HL-60 (cell line): Measurements from ENCODE around the gene TMOD1.

Experiments used
- DNase-seq, 2 experiments: peaks; one replicate each; pipeline ENCODE4 v3.0.0-alpha.2; 2010 to 2020; ENCODE audit warnings: low read depth in 1 of 2, low spot score in 1 of 2
- H3K27ac ChIP-seq: fragments of 250-450 bp; sonication (Bioruptor Pico); replicated peaks from 2 replicates; pipeline ENCODE4 v1.5.1; 2020; ENCODE audit warnings: mild to moderate bottlenecking, moderate library complexity
- H3K27me3 ChIP-seq: fragments of 250-450 bp; sonication (Bioruptor Pico); 2 replicates; pipeline ENCODE4 v1.5.1; 2021; ENCODE audit warnings: mild to moderate bottlenecking, moderate library complexity; ENCODE audit not compliant: insufficient read depth, poor library complexity, severe bottlenecking
- H3K4me3 ChIP-seq: replicated peaks from 2 replicates; pipeline ENCODE4 v1.5.1; 2011; ENCODE audit warnings: mild to moderate bottlenecking, control low read depth, low read length; ENCODE audit not compliant: insufficient read depth
- GABPA ChIP-seq: IDR thresholded peaks from 2 replicates; pipeline ENCODE4 v1.6.1; 2012; ENCODE audit warnings: low read depth
- POLR2AphosphoS5 ChIP-seq: IDR thresholded peaks from 2 replicates; pipeline ENCODE4 v1.6.1; 2012; ENCODE audit warnings: low read depth
- SPI1 ChIP-seq: IDR thresholded peaks from 2 replicates; pipeline ENCODE4 v1.6.1; 2012; ENCODE audit warnings: low read depth, mild to moderate bottlenecking, borderline replicate concordance
- TF ChIP-seq, protein P1 (sequence below): IDR thresholded peaks from 2 replicates; pipeline ENCODE4 v1.6.1; 2012; ENCODE audit warnings: low read depth; ENCODE audit not compliant: insufficient replicate concordance
- TF ChIP-seq, protein P2 (sequence below): IDR thresholded peaks from one replicate; pipeline ENCODE4 v1.5.1; 2011; ENCODE audit warnings: low read length, control low read depth, inconsistent platforms; ENCODE audit not compliant: insufficient read depth

Gene TMOD1

DNA sequence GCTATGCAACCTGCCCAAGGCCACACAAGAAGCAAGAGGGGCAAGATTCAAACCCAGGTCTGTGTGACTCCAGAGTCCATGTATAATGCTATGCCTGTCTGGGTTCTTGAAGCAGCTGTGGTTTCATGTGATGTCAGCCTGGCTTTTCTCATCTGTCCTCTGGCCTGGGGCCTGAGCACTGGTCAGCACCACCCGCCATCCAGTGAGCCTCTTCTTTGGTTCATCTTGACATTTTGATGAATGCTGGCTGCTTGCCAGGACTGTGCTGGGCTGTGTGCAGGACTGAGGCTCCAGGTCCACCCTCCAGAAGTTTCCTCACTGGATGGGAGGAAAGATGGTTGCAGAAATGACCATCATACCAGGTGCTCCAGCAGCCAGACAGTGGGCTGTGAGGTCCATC lies 70.2 kb downstream of the TMOD1 start:
- TF ChIP-seq, protein P1, sequence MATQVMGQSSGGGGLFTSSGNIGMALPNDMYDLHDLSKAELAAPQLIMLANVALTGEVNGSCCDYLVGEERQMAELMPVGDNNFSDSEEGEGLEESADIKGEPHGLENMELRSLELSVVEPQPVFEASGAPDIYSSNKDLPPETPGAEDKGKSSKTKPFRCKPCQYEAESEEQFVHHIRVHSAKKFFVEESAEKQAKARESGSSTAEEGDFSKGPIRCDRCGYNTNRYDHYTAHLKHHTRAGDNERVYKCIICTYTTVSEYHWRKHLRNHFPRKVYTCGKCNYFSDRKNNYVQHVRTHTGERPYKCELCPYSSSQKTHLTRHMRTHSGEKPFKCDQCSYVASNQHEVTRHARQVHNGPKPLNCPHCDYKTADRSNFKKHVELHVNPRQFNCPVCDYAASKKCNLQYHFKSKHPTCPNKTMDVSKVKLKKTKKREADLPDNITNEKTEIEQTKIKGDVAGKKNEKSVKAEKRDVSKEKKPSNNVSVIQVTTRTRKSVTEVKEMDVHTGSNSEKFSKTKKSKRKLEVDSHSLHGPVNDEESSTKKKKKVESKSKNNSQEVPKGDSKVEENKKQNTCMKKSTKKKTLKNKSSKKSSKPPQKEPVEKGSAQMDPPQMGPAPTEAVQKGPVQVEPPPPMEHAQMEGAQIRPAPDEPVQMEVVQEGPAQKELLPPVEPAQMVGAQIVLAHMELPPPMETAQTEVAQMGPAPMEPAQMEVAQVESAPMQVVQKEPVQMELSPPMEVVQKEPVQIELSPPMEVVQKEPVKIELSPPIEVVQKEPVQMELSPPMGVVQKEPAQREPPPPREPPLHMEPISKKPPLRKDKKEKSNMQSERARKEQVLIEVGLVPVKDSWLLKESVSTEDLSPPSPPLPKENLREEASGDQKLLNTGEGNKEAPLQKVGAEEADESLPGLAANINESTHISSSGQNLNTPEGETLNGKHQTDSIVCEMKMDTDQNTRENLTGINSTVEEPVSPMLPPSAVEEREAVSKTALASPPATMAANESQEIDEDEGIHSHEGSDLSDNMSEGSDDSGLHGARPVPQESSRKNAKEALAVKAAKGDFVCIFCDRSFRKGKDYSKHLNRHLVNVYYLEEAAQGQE: no peak
- TF ChIP-seq SPI1 (no peak), POLR2AphosphoS5 (no peak), GABPA (no peak)
- TF ChIP-seq, protein P2, sequence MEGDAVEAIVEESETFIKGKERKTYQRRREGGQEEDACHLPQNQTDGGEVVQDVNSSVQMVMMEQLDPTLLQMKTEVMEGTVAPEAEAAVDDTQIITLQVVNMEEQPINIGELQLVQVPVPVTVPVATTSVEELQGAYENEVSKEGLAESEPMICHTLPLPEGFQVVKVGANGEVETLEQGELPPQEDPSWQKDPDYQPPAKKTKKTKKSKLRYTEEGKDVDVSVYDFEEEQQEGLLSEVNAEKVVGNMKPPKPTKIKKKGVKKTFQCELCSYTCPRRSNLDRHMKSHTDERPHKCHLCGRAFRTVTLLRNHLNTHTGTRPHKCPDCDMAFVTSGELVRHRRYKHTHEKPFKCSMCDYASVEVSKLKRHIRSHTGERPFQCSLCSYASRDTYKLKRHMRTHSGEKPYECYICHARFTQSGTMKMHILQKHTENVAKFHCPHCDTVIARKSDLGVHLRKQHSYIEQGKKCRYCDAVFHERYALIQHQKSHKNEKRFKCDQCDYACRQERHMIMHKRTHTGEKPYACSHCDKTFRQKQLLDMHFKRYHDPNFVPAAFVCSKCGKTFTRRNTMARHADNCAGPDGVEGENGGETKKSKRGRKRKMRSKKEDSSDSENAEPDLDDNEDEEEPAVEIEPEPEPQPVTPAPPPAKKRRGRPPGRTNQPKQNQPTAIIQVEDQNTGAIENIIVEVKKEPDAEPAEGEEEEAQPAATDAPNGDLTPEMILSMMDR: no peak
- H3K27ac ChIP-seq: no peak overlapping the region
- H3K27me3 ChIP-seq: peaks cover 3% of the 10 kb centered on the region
- no peak overlapping the region for H3K4me3 ChIP-seq
- no peak for DNase-seq

DNA sequence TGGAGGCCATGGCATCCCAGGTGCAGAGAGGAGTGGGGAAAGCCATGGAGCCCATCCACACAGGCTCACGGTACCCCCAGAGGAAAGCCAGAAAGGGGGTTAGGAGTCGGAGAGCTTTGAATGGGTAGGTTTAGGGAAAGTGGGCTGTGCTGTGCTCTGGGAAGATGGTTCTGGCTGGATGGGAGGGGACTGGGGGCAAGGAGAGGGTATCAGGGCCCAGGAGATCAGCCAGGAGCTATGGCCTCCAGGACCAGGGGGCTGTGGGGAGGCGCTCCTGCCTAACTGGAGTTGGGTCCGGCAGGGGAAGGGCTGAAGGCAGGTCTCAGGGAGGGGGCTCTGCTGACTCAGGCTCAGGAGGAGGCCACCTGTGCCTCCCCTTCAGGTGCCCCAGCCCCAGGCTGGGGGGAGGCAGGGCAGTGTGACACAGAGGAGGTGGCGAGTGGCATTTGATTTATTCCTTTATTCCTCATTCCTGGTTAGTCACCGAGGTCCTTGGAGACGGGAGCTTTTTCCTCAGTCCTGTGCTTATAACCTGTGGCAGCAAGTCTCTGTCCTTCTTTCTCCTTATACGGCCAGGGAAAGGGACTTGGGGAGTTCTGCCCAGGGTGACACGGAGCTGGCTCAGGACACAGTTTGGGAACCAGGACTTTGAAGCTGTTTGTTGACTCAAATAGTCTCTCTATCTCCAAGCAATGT lies 70.9 kb downstream of the TMOD1 start:
- DNase-seq: no peak
- Histone ChIP-seq H3K27ac (no peak overlapping the region), H3K27me3 (peaks cover 3% of the 10 kb centered on the region), H3K4me3 (no peak overlapping the region)
- TF ChIP-seq, protein P1: no peak
- TF ChIP-seq POLR2AphosphoS5 (no peak), SPI1 (no peak), GABPA (no peak)
- TF ChIP-seq, protein P2: no peak

DNA sequence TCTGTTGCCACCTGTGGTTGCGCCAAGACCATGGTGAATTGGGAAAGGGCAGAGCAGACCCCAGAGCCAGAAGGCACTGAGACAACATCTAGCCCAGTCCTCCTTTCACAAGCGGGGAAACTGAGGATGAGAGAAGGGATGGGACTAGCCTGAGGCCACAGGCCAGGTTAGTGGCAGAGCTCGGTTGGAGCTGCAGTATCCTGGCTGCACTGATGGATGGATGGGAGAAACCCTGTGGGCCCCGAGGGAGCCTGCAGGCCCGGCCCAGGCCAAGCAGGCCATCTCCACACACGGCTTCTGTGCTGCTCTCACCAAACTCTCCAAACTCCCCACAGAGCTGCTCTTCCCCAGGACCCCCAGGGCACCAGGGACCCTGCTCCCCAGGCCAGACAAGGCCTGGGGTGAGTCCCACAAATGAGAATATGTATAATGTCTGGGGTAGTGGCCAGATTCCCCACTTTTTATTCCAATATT lies 71.5 kb downstream of the TMOD1 start:
- H3K27me3 ChIP-seq: peaks cover 3% of the 10 kb centered on the region
- TF ChIP-seq, protein P1: no peak
- TF ChIP-seq SPI1: no peak
- no peak for TF ChIP-seq POLR2AphosphoS5
- no peak for TF ChIP-seq GABPA
- TF ChIP-seq, protein P2: no peak

More for the DNA sequence above, 71.5 kb downstream of the TMOD1 start:
- H3K27ac ChIP-seq: no peak overlapping the region
- H3K4me3 ChIP-seq: no peak overlapping the region
- DNase-seq: no peak
